CD8-positive, alpha-beta memory T cell (primary cell): ENCODE data around the gene MAPK13. TPM values are rescaled to one million over a fixed set of nuclear protein-coding genes. Genes with fewer than 3 reads are reported as not detected.
"Not testable (repeated sequence)": the region's sequence is repeated elsewhere in the genome, so short reads cannot be mapped to it uniquely, and the experiment has no call there.

ENCODE experiments used
- CTCF ChIA-PET: fragments of 350-600 bp; sonication (Branson Sonifier 250); formaldehyde crosslinking; loops from one replicate; lab custom pipeline; 2021; ENCODE audit warnings: antibody characterized with exemption; lab: Charles Lee
- POLR2A ChIA-PET: fragments of 350-600 bp; sonication (Branson Sonifier 250); formaldehyde crosslinking; loops from one replicate; lab custom pipeline; 2021; ENCODE audit warnings: antibody characterized with exemption; lab: Charles Lee
- DNase-seq, 5 donors: peaks; one replicate each; pipeline versions ENCODE4 v3.0.0 to v3.0.0-alpha.2; 2020 to 2022; ENCODE audit warnings: mixed read lengths in 1 of 5
- H3K27ac ChIP-seq: one replicate; pipeline ENCODE4 v1.7.0; 2013; ENCODE audit warnings: low read depth, mild to moderate bottlenecking, low read length, moderate library complexity
- H3K27me3 ChIP-seq: 2 replicates; pipeline ENCODE4 v1.7.0; 2013; ENCODE audit warnings: low read length, mild to moderate bottlenecking; ENCODE audit not compliant: insufficient read depth, poor library complexity, severe bottlenecking
- H3K36me3 ChIP-seq: 2 replicates; pipeline ENCODE4 v1.7.0; 2013; ENCODE audit warnings: mild to moderate bottlenecking, low read length, moderate library complexity; ENCODE audit not compliant: insufficient read depth
- H3K4me1 ChIP-seq: 2 replicates; pipeline ENCODE4 v1.7.0; 2013; ENCODE audit warnings: mild to moderate bottlenecking, low read length, moderate library complexity; ENCODE audit not compliant: insufficient read depth
- H3K4me3 ChIP-seq: 2 replicates; pipeline ENCODE4 v1.7.0; 2013; ENCODE audit warnings: mild to moderate bottlenecking, low read length
- H3K9me3 ChIP-seq: 2 replicates; pipeline ENCODE4 v1.7.0; 2013; ENCODE audit warnings: mild to moderate bottlenecking, low read length
- H3K27ac Mint-ChIP-seq, 8 donors: one replicate each; pipeline ENCODE4 v1.8.0; 2020 to 2021; ENCODE audit warnings: mixed read lengths in 8 of 8, mild to moderate bottlenecking in 6 of 8, inconsistent platforms in 3 of 8, moderate library complexity in 3 of 8
- H3K27me3 Mint-ChIP-seq, 2 donors: one replicate each; pipeline ENCODE4 v1.8.0; 2020 to 2021; ENCODE audit warnings: mixed read lengths in 2 of 2, mild to moderate bottlenecking in 1 of 2, moderate library complexity in 1 of 2
- H3K36me3 Mint-ChIP-seq, 3 donors: one replicate each; pipeline ENCODE4 v1.8.0; 2020 to 2021; ENCODE audit warnings: mixed read lengths in 3 of 3, inconsistent platforms in 1 of 3, mild to moderate bottlenecking in 1 of 3
- H3K4me1 Mint-ChIP-seq, 3 donors: one replicate each; pipeline ENCODE4 v1.8.0; 2020 to 2021; ENCODE audit warnings: mixed read lengths in 3 of 3, inconsistent platforms in 1 of 3, mild to moderate bottlenecking in 1 of 3
- H3K4me3 Mint-ChIP-seq, 7 donors: one replicate each; pipeline ENCODE4 v1.8.0; 2020 to 2021; ENCODE audit warnings: mixed read lengths in 7 of 7, mild to moderate bottlenecking in 6 of 7, moderate library complexity in 4 of 7, inconsistent platforms in 2 of 7
- H3K9me3 Mint-ChIP-seq, 5 donors: one replicate each; pipeline ENCODE4 v1.8.0; 2020 to 2022; ENCODE audit warnings: mixed read lengths in 5 of 5, mild to moderate bottlenecking in 3 of 5, moderate library complexity in 2 of 5, inconsistent platforms in 1 of 5
- polyA plus RNA-seq: library from polyadenylated mRNA; unstranded; fragments of 300-500 nt; fragmentation: Illumina TruSeq; gene quantifications from one replicate; pipeline ENCODE4 v1.2.3, GENCODE V29; 2021
- total RNA-seq, 2 experiments: library from RNA; stranded (reverse); gene quantifications; one replicate each; pipeline ENCODE4 v1.2.3, GENCODE V29; 2021

Gene MAPK13
- total RNA-seq = 10 to 100 TPM; 75.7 to 77.3 TPM
- polyA plus RNA-seq = 46.4 TPM

GRCh38 chr6:36129941-36130666 is at the start of gene MAPK13:
Gene MAPK13 (plus strand): TSS chr6:36130513. CDS start chr6:36130583, 70 bp downstream.
- H3K36me3 Mint-ChIP-seq = peaks cover 0 to 24% (median 13%) of the 10 kb centered on the region in 3 donors
- peak within 1 kb of the TSS; percentile 91 to 96 (median 94) for H3K27ac Mint-ChIP-seq
- H3K4me1 Mint-ChIP-seq = peaks cover 57 to 74% (median 68%) of the 10 kb centered on the region in 3 donors
- POLR2A ChIA-PET = interaction anchor here (2.3 to 2.6 kb wide), 2 partner anchors 67 to 102 kb away, joined by 11 to 14 read pairs; partner anchors contain the start of genes BRPF3 and MAPK14
- Histone ChIP-seq H3K9me3 (no peaks in the 10 kb centered on the region), H3K27me3 (no peaks in the 10 kb centered on the region), H3K4me1 (peaks cover 51% of the 10 kb centered on the region), H3K27ac (peak within 1 kb of the TSS; percentile 49), H3K36me3 (peaks cover 4% of the 10 kb centered on the region), H3K4me3 (peak within 1 kb of the TSS; percentile 86)
- CTCF ChIA-PET = interaction anchor here (1.7 to 2.7 kb wide), 3 partner anchors 9 to 172 kb away, joined by 5 to 18 read pairs (median 17); partner anchors contain the start of gene MAPK14
- H3K27me3 Mint-ChIP-seq = no peaks in the 10 kb centered on the region
- DNase-seq = peak in 1 of 5 donors; percentile 51
- H3K4me3 Mint-ChIP-seq = peak within 1 kb of the TSS; percentile 88 to 96 (median 89)
- no peaks in the 10 kb centered on the region for H3K9me3 Mint-ChIP-seq

- CTCF ChIA-PET = interaction anchor here (1.3 kb wide), 1 partner anchor 13 kb away, joined by 3 read pairs; no protein-coding TSS in a partner anchor
- Histone ChIP-seq H3K4me1 (no peaks in the 10 kb centered on the region), H3K4me3 (no peak overlapping the region), H3K27me3 (no peaks in the 10 kb centered on the region), H3K27ac (no peak overlapping the region), H3K36me3 (peaks cover 53% of the 10 kb centered on the region), H3K9me3 (no peaks in the 10 kb centered on the region)
- H3K9me3 Mint-ChIP-seq = no peaks in the 10 kb centered on the region
- DNase-seq = no peak
- peaks cover 19 to 81% (median 34%) of the 10 kb centered on the region in 3 donors for H3K36me3 Mint-ChIP-seq
- peak overlapping the region in 4 of 8 donors; percentile 42 to 83 (median 56) for H3K27ac Mint-ChIP-seq
- no peaks in the 10 kb centered on the region for H3K27me3 Mint-ChIP-seq
- POLR2A ChIA-PET = no interaction called here
- no peak overlapping the region for H3K4me3 Mint-ChIP-seq
- peaks cover 12 to 19% (median 14%) of the 10 kb centered on the region in 3 donors for H3K4me1 Mint-ChIP-seq
Measured at GRCh38 chr6:36082318-36082717, 48.0 kb upstream of the MAPK13 start.

- Histone ChIP-seq H3K27ac (no peak overlapping the region), H3K27me3 (no peaks in the 10 kb centered on the region), H3K4me1 (no peaks in the 10 kb centered on the region), H3K9me3 (no peaks in the 10 kb centered on the region), H3K4me3 (no peak overlapping the region), H3K36me3 (peaks cover 42% of the 10 kb centered on the region)
- ChIA-PET CTCF (interaction anchor here (0.9 kb wide), 1 partner anchor 12 kb away, joined by 3 read pairs; no protein-coding TSS in a partner anchor), POLR2A (no interaction called here)
- H3K9me3 Mint-ChIP-seq = no peaks in the 10 kb centered on the region
- peak overlapping the region in 1 of 8 donors; percentile 26 for H3K27ac Mint-ChIP-seq
- H3K36me3 Mint-ChIP-seq = peaks cover 19 to 70% (median 34%) of the 10 kb centered on the region in 3 donors
- H3K4me1 Mint-ChIP-seq = peaks cover 12 to 19% (median 14%) of the 10 kb centered on the region in 3 donors
- DNase-seq = no peak
- H3K27me3 Mint-ChIP-seq = no peaks in the 10 kb centered on the region
- no peak overlapping the region for H3K4me3 Mint-ChIP-seq
Measured at GRCh38 chr6:36083446-36083845, 46.9 kb upstream of the MAPK13 start.

- DNase-seq, H3K4me1 Mint-ChIP-seq, H3K36me3 ChIP-seq, H3K4me1 ChIP-seq, H3K4me3 Mint-ChIP-seq, H3K27me3 ChIP-seq, H3K9me3 Mint-ChIP-seq, H3K4me3 ChIP-seq, H3K9me3 ChIP-seq, POLR2A ChIA-PET, H3K27me3 Mint-ChIP-seq, CTCF ChIA-PET, H3K27ac ChIP-seq: not testable (repeated sequence)
- Mint-ChIP-seq H3K36me3 (peaks cover 0 to 50% (median 11%) of the 10 kb centered on the region in 3 donors), H3K27ac (peak overlapping the region in 2 of 8 donors; percentile 53 to 54)
Measured at GRCh38 chr6:36088204-36088603, 42.1 kb upstream of the MAPK13 start.

- Histone ChIP-seq H3K27me3 (no peaks in the 10 kb centered on the region), H3K27ac (no peak overlapping the region), H3K36me3 (peaks cover 4% of the 10 kb centered on the region), H3K9me3 (no peaks in the 10 kb centered on the region), H3K4me3 (no peak overlapping the region), H3K4me1 (no peaks in the 10 kb centered on the region)
- Mint-ChIP-seq H3K4me3 (no peak overlapping the region), H3K4me1 (peaks cover 4 to 8% (median 6%) of the 10 kb centered on the region in 3 donors), H3K36me3 (peaks cover 0 to 41% (median 10%) of the 10 kb centered on the region in 3 donors), H3K27ac (peak overlapping the region in 4 of 8 donors; percentile 1 to 76 (median 20)), H3K9me3 (no peaks in the 10 kb centered on the region), H3K27me3 (no peaks in the 10 kb centered on the region)
- ChIA-PET POLR2A (no interaction called here), CTCF (no interaction called here)
- no peak for DNase-seq
Measured at GRCh38 chr6:36089048-36089447, 41.3 kb upstream of the MAPK13 start.

- CTCF ChIA-PET = interaction anchor here (0.7 to 4.4 kb wide), 23 partner anchors 9 to 264 kb away, joined by 3 to 81 read pairs (median 6); partner anchors contain the start of genes BRPF3 and MAPK14
- no peak overlapping the region for H3K4me3 Mint-ChIP-seq
- peaks cover 27 to 40% (median 27%) of the 10 kb centered on the region in 3 donors for H3K4me1 Mint-ChIP-seq
- DNase-seq = no peak
- H3K9me3 ChIP-seq = no peaks in the 10 kb centered on the region
- H3K4me1 ChIP-seq = peaks cover 20% of the 10 kb centered on the region
- no peak overlapping the region for H3K4me3 ChIP-seq
- H3K9me3 Mint-ChIP-seq = no peaks in the 10 kb centered on the region
- peak overlapping the region in 7 of 8 donors; percentile 41 to 90 (median 68) for H3K27ac Mint-ChIP-seq
- H3K27me3 Mint-ChIP-seq = no peaks in the 10 kb centered on the region
- H3K36me3 Mint-ChIP-seq = peaks cover 0 to 41% (median 4%) of the 10 kb centered on the region in 3 donors
- no peaks in the 10 kb centered on the region for H3K27me3 ChIP-seq
- H3K27ac ChIP-seq = no peak overlapping the region
- POLR2A ChIA-PET = interaction anchor here (2.3 kb wide), 1 partner anchor 66 kb away, joined by 22 read pairs; the partner anchor contains the start of gene MAPK14
- peaks cover 4% of the 10 kb centered on the region for H3K36me3 ChIP-seq
Measured at GRCh38 chr6:36094238-36094637, 36.1 kb upstream of the MAPK13 start.

GRCh38 chr6:36094753-36095496 is 35.4 kb upstream of the MAPK13 start:
- Histone ChIP-seq H3K4me1 (peaks cover 27% of the 10 kb centered on the region), H3K27ac (no peak overlapping the region), H3K4me3 (no peak overlapping the region), H3K36me3 (peaks cover 4% of the 10 kb centered on the region), H3K9me3 (no peaks in the 10 kb centered on the region), H3K27me3 (no peaks in the 10 kb centered on the region)
- peaks cover 0 to 37% (median 2%) of the 10 kb centered on the region in 3 donors for H3K36me3 Mint-ChIP-seq
- peak; percentile 68 to 84 (median 74) for DNase-seq
- H3K27me3 Mint-ChIP-seq = no peaks in the 10 kb centered on the region
- no peaks in the 10 kb centered on the region for H3K9me3 Mint-ChIP-seq
- peak overlapping the region in 1 of 7 donors; percentile 15 for H3K4me3 Mint-ChIP-seq
- H3K4me1 Mint-ChIP-seq = peaks cover 34 to 47% (median 34%) of the 10 kb centered on the region in 3 donors
- CTCF ChIA-PET = interaction anchor here (0.6 to 4.4 kb wide), 37 partner anchors 9 to 694 kb away, joined by 3 to 81 read pairs (median 4); partner anchors contain the start of genes BRPF3 and MAPK14
- POLR2A ChIA-PET = interaction anchor here (2.3 kb wide), 1 partner anchor 67 kb away, joined by 22 read pairs; the partner anchor contains the start of gene MAPK14
- peak overlapping the region; percentile 41 to 90 (median 70) for H3K27ac Mint-ChIP-seq
